ENCODE measurements around the gene PPAN.

The PPAN gene

GRCh38 chr19:10155839-10156238 lies 49.7 kb downstream of the PPAN start:
- Mint-ChIP-seq H3K27me3 (no peaks in the 10 kb centered on the region), H3K4me1 (no peaks in the 10 kb centered on the region), H3K4me3 (no peak overlapping the region), H3K36me3 (ENCODE audit: low read depth) (peaks cover 81% of the 10 kb centered on the region), H3K27ac (no peak overlapping the region), H3K9me3 (no peaks in the 10 kb centered on the region)
- ATAC-seq (no peak), DNase-seq (no peak)

- no peak overlapping the region for H3K27ac Mint-ChIP-seq
- H3K27me3 Mint-ChIP-seq, result no peaks in the 10 kb centered on the region
- H3K36me3 Mint-ChIP-seq (ENCODE audit: low read depth), result peaks cover 78% of the 10 kb centered on the region
- H3K4me1 Mint-ChIP-seq, result no peaks in the 10 kb centered on the region
- H3K4me3 Mint-ChIP-seq, result no peak overlapping the region
- ATAC-seq, result no peak
- no peaks in the 10 kb centered on the region for H3K9me3 Mint-ChIP-seq
- no peak for DNase-seq
Measured at GRCh38 chr19:10158071-10158470, 51.9 kb downstream of the PPAN start.

- H3K4me1 Mint-ChIP-seq, result no peaks in the 10 kb centered on the region
- H3K4me3 Mint-ChIP-seq, result no peak overlapping the region
- DNase-seq, result no peak
- ATAC-seq, result peak; percentile 7
- H3K27me3 Mint-ChIP-seq, result no peaks in the 10 kb centered on the region
- no peaks in the 10 kb centered on the region for H3K9me3 Mint-ChIP-seq
- peaks cover 80% of the 10 kb centered on the region for H3K36me3 Mint-ChIP-seq (ENCODE audit: low read depth)
- H3K27ac Mint-ChIP-seq, result no peak overlapping the region
Measured at GRCh38 chr19:10158485-10158884, 52.3 kb downstream of the PPAN start.

- DNase-seq (no peak), ATAC-seq (no peak)
- Mint-ChIP-seq H3K27me3 (no peaks in the 10 kb centered on the region), H3K4me3 (no peak overlapping the region), H3K36me3 (ENCODE audit: low read depth) (peaks cover 81% of the 10 kb centered on the region), H3K9me3 (no peaks in the 10 kb centered on the region), H3K27ac (no peak overlapping the region), H3K4me1 (no peaks in the 10 kb centered on the region)
Measured at GRCh38 chr19:10159610-10160009, 53.4 kb downstream of the PPAN start.
